Measurements from ENCODE around the gene LRCH1. TPM values are rescaled to one million over a fixed set of nuclear protein-coding genes. Genes with fewer than 3 reads are reported as not detected.

Gene LRCH1
- total RNA-seq, 4 donors from 2014 or later: 5.2 to 30.7 (median 17.1) TPM

DNA sequence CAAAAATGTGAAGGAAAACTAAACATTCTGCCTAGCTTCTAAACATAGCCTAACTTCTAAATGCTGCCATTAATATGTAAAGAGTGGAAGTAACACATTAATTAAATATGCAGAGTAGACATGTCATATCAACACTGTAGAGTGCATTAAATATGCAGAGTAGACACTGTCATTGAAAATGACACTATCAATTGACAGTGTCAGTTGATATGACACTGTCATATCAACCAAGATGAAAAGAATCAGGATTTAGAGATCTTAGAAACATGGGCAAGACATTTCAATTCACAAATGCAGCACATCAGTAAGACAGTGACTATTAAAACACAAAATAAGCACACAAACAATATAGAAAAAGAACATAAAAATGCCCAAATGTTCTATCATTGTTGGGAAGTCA is 218.7 kb downstream of the LRCH1 start:
- Histone ChIP-seq H3K9me3 (no peaks in the 10 kb centered on the region), H3K36me3 (peaks cover 0 to 64% (median 4%) of the 10 kb centered on the region in 4 donors), H3K27me3 (no peaks in the 10 kb centered on the region), H3K4me1 (peaks cover 0 to 11% (median 2%) of the 10 kb centered on the region in 4 donors), H3K27ac (no peak overlapping the region), H3K4me3 (no peak overlapping the region)
- no peak for TF ChIP-seq POLR2AphosphoS5 (IDR thresholded peaks at IDR 0.05)
- no peak for TF ChIP-seq EP300 (IDR thresholded peaks at IDR 0.05; ENCODE audit: low read depth)
- in situ Hi-C loops (cut with MboI; ENCODE audit: low pct_ligation_motif_present in 1 of 4, low pct_unique_long_range_greater_than_20kb in 1 of 4, low sequenced_read_pairs in 3 of 4) (no loop called here), intact Hi-C loops (cut with DNase I; ENCODE audit: low total_unique reads) (no loop called here)
- DNase-seq: no peak

DNA sequence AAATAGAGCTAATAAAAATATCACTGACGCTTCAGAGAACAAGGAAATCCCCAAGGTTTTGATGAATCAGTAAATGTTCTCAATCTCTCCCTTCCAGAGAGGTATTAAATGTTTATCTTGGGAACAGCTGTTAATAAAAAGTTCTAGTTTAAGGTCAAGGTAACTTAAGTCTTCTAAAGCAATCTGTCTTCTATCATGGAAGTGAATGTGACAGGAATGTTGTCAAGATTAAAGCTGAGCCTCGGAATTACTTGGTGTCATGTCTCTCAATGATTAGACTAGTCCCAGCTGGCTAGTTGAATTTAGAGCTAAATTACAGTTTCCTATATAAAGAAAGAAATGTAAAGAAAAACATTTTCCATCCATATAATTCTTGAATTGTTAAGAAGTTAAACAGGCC is 220.6 kb downstream of the LRCH1 start:
- H3K27ac ChIP-seq: no peak overlapping the region
- H3K27me3 ChIP-seq: no peaks in the 10 kb centered on the region
- WGBS, 2 donors (ENCODE audit: low coverage in 1 of 2): 70 to 74% methylated on average over 2 of the region's 2 CpGs
- H3K4me1 ChIP-seq: peaks cover 0 to 16% (median 2%) of the 10 kb centered on the region in 4 donors
- no peak overlapping the region for H3K4me3 ChIP-seq
- in situ Hi-C loops (cut with MboI; ENCODE audit: low pct_ligation_motif_present in 1 of 4, low pct_unique_long_range_greater_than_20kb in 1 of 4, low sequenced_read_pairs in 3 of 4): no loop called here
- no peak for DNase-seq
- peaks cover 0 to 82% (median 9%) of the 10 kb centered on the region in 4 donors for H3K36me3 ChIP-seq
- no peaks in the 10 kb centered on the region for H3K9me3 ChIP-seq
- TF ChIP-seq POLR2AphosphoS5 (IDR thresholded peaks at IDR 0.05) (no peak), EP300 (IDR thresholded peaks at IDR 0.05; ENCODE audit: low read depth) (no peak), POLR2A (IDR thresholded peaks at IDR 0.05) (no peak)
- TF ChIP-seq, protein P1, sequence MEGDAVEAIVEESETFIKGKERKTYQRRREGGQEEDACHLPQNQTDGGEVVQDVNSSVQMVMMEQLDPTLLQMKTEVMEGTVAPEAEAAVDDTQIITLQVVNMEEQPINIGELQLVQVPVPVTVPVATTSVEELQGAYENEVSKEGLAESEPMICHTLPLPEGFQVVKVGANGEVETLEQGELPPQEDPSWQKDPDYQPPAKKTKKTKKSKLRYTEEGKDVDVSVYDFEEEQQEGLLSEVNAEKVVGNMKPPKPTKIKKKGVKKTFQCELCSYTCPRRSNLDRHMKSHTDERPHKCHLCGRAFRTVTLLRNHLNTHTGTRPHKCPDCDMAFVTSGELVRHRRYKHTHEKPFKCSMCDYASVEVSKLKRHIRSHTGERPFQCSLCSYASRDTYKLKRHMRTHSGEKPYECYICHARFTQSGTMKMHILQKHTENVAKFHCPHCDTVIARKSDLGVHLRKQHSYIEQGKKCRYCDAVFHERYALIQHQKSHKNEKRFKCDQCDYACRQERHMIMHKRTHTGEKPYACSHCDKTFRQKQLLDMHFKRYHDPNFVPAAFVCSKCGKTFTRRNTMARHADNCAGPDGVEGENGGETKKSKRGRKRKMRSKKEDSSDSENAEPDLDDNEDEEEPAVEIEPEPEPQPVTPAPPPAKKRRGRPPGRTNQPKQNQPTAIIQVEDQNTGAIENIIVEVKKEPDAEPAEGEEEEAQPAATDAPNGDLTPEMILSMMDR (IDR thresholded peaks at IDR 0.05): no peak
- intact Hi-C loops (cut with DNase I; ENCODE audit: low total_unique reads): no loop called here

DNA sequence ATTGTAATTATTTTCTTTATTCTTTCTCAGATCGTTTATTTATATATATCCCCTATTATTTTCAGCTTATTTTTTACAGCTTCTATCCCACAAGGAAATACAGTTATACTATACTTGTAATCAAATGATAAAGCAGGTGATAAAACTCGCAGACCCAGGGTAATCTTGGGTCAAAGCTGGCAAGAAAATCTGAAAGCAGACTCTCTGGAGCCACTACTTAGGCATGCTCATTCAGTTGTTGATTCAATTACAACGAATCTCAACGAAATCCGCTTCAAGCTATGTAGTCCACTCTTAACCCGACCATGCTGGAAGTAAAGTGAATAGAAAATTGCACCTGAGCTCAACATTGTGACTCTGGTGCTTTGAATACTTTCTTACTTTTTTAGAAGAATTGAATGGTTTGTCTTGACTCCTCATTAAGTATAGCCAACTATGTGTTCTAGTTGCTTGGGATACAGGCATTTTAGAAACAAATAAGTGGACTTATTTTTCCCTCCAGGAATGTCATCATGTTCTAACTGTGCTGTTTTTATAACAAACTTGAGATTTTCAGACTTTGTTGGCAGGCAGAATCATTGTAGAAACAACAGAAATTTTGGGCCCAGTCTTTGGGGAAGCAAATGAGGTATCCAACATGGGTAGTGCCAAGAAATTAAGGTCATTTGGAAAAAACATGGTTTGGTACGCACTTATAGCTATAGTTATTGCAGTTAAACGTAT is 222.6 kb downstream of the LRCH1 start:
- intact Hi-C loops (cut with DNase I; ENCODE audit: low total_unique reads): no loop called here

DNA sequence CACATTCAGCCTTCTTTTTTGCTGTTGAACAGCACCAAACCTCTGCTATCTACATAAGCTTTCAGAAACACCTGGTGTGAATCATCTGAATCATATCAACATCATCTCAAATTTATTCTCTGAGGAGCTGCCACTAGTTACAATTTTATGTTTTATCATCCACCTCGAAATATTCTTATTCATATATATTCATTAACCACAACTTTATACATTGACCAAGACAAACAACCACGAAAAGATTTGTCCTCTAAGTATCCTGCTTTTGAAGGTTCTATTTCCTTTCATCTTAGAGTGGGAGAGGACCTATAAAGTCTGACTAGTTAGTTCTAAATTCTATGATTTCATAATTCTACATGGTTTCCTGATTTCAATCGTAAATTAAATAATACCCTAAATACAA is 225.1 kb downstream of the LRCH1 start:
- WGBS, 2 donors (ENCODE audit: low coverage in 1 of 2): 47 to 68% methylated on average over 3 of the region's 3 CpGs
- H3K36me3 ChIP-seq: peaks cover 0 to 87% (median 19%) of the 10 kb centered on the region in 4 donors

More for the DNA sequence above, 222.6 kb downstream of the LRCH1 start:
- 63 to 79% methylated on average over 5 to 8 of the region's 8 CpGs for WGBS, 2 donors (ENCODE audit: low coverage in 1 of 2)
- in situ Hi-C loops (cut with MboI; ENCODE audit: low pct_ligation_motif_present in 1 of 4, low pct_unique_long_range_greater_than_20kb in 1 of 4, low sequenced_read_pairs in 3 of 4): no loop called here
- Histone ChIP-seq H3K27ac (peak overlapping the region in 1 of 4 donors; percentile 3), H3K36me3 (peaks cover 0 to 94% (median 14%) of the 10 kb centered on the region in 4 donors), H3K4me3 (no peak overlapping the region), H3K4me1 (peaks cover 0 to 20% (median 2%) of the 10 kb centered on the region in 4 donors), H3K9me3 (no peaks in the 10 kb centered on the region), H3K27me3 (no peaks in the 10 kb centered on the region)
- TF ChIP-seq EP300 (IDR thresholded peaks at IDR 0.05; ENCODE audit: low read depth): no peak
- TF ChIP-seq, protein P1 (IDR thresholded peaks at IDR 0.05): no peak
- TF ChIP-seq POLR2AphosphoS5 (IDR thresholded peaks at IDR 0.05): no peak
- no peak for TF ChIP-seq POLR2A (IDR thresholded peaks at IDR 0.05)
- no peak for DNase-seq

DNA sequence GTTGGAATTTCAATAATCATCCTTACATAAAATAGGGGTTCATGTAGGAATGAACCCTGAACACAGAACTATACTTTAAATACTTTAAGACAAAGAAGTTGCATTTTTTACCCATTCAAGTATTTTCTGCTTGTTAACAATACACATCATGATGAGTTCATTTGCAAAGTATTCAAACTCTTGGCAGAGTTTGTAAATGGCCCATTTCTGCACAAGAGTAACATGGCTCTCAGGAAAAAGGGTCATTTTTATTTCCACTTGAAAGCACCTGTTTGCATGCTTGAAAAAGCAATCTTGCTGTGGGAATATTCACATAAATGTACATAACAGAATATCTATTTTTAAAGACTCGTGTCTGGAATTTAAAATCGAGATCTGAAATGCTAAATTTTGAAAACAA is 225.9 kb downstream of the LRCH1 start:
- peaks cover 0 to 86% (median 19%) of the 10 kb centered on the region in 4 donors for H3K36me3 ChIP-seq
- WGBS, 2 donors (ENCODE audit: low coverage in 1 of 2): 91 to 93% methylated on average over 2 of the region's 2 CpGs
- no peaks in the 10 kb centered on the region for H3K27me3 ChIP-seq
- no peak overlapping the region for H3K4me3 ChIP-seq
- H3K27ac ChIP-seq: no peak overlapping the region
- in situ Hi-C loops (cut with MboI; ENCODE audit: low pct_ligation_motif_present in 1 of 4, low pct_unique_long_range_greater_than_20kb in 1 of 4, low sequenced_read_pairs in 3 of 4) (no loop called here), intact Hi-C loops (cut with DNase I; ENCODE audit: low total_unique reads) (no loop called here)
- no peak for TF ChIP-seq POLR2A (IDR thresholded peaks at IDR 0.05)
- TF ChIP-seq POLR2AphosphoS5 (IDR thresholded peaks at IDR 0.05): no peak
- no peak for TF ChIP-seq EP300 (IDR thresholded peaks at IDR 0.05; ENCODE audit: low read depth)
- TF ChIP-seq, protein P1 (IDR thresholded peaks at IDR 0.05): no peak
- no peak for DNase-seq
- H3K4me1 ChIP-seq: peaks cover 0 to 24% (median 2%) of the 10 kb centered on the region in 4 donors
- no peaks in the 10 kb centered on the region for H3K9me3 ChIP-seq

More for the DNA sequence above, 225.1 kb downstream of the LRCH1 start:
- in situ Hi-C loops (cut with MboI; ENCODE audit: low pct_ligation_motif_present in 1 of 4, low pct_unique_long_range_greater_than_20kb in 1 of 4, low sequenced_read_pairs in 3 of 4): no loop called here
- no peak for DNase-seq
- peaks cover 0 to 21% (median 2%) of the 10 kb centered on the region in 4 donors for H3K4me1 ChIP-seq
- intact Hi-C loops (cut with DNase I; ENCODE audit: low total_unique reads): no loop called here
- no peaks in the 10 kb centered on the region for H3K9me3 ChIP-seq
- no peak overlapping the region for H3K27ac ChIP-seq
- no peaks in the 10 kb centered on the region for H3K27me3 ChIP-seq
- no peak overlapping the region for H3K4me3 ChIP-seq
- TF ChIP-seq EP300 (IDR thresholded peaks at IDR 0.05; ENCODE audit: low read depth): no peak
- no peak for TF ChIP-seq POLR2AphosphoS5 (IDR thresholded peaks at IDR 0.05)

Data from transverse colon (tissue), 4 donors.